GM18505 (cell line): ENCODE results near the gene AQP5.

Experiments
- ATAC-seq: cut with Tn5 transposase; IDR thresholded peaks from one replicate; pipeline ENCODE4 v1.9.1; 2021; ENCODE audit not compliant: unreplicated experiment
- POLR2A ChIP-seq: IDR thresholded peaks from 4 replicates; pipeline ENCODE4 v1.6.1; 2011; ENCODE audit warnings: borderline replicate concordance; ENCODE audit not compliant: insufficient read depth, insufficient read length; ENCODE audit errors: extremely low read depth

The AQP5 gene

DNA sequence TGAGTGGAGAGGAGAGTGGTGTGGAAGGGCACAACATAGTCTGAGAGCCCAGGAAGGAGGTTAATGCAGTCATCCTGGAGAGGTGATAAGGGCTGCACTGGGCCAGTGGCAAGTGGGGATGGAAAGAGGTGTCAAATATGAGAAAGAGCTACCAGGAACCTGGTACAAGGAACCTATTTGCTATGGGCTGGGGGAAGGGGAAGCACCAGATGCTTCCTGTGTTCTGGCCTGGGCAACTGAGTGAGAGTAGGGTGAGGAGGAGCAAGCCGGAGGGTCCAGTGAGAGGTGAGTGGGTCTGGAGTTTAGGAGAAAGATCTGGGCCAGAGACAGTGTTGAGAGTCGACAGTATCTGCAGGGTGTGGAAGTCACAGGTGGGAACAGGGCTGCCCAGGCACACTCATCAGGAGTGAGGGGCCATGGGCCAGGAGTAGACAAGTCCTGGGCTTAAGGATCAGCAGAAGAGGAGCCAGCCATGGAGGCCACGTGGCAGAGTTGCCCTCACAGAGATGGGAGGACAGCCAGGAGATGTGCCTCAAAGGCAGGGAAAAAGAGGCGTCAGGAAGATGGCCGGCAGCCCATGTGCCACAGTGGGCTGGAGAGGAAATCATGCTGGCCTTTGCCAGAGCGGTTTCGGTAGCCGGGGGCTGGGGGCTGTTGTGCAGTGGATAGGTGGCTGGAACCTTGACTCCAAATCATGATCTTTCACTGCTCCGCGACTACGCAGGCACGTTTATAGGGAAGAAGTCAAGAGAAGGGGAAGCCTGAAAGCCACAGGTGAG, 8.2 kb downstream of the AQP5 start:
- no peak for ATAC-seq
- no peak for TF ChIP-seq POLR2A

DNA sequence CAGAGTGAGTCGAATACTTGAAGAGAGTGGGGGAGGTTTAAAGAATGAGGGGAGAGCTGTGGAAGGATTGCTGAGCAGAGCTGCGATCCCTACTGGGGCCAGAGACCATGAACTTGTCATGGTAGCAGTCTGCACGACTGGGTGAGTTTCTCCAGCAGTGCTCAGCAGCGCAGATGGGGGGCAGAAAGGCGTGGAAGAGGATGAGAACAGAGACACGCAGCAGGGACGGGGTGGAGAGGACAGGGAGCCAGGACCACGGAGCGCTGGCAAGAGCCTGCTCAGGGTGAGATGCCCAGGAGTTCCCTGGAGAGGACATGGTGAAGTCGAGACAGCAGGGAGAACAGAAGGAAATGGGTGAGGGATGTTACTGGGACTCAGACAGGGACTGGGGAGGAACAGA, 9.0 kb downstream of the AQP5 start:
- no peak for ATAC-seq
- TF ChIP-seq POLR2A = no peak

- no peak for TF ChIP-seq POLR2A
- ATAC-seq = no peak
These were observed 9.5 kb downstream of the AQP5 start for GRCh38 chr12:49971141-49971540.

DNA sequence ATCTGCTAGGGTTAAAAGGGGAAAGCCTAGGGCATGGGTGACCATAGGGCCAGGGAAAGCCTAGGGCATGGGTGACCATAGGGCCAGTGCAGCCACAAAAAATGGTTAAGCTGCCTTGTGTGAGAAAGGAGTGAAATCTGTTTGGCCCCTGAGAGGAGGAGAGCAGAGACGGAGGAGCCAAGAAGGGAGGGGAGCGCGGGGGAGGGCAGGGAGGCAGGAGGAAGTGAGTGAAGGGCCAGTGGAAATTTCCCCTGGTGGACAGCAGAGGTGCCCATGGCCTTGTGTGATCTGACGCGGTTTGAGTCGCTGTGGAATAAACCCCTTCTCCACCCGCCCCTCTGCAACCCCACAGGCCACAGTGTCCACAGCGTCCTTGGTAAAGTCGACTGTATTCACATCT, 10.5 kb downstream of the AQP5 start:
- no peak for ATAC-seq
- no peak for TF ChIP-seq POLR2A

- no peak for TF ChIP-seq POLR2A
- ATAC-seq = no peak
These were observed 11.1 kb downstream of the AQP5 start, which contains the start of gene AQP6 for GRCh38 chr12:49972641-49973360. AQP6 (plus strand) TSS chr12:49972947; CDS start chr12:49973174, 227 bp downstream.

- no peak for ATAC-seq
These were observed 11.7 kb downstream of the AQP5 start for GRCh38 chr12:49973361-49973830.

GRCh38 chr12:49974231-49974675, 12.6 kb downstream of the AQP5 start:
- TF ChIP-seq POLR2A = no peak
- ATAC-seq = no peak

More at GRCh38 chr12:49973361-49973830, 11.7 kb downstream of the AQP5 start:
- no peak for TF ChIP-seq POLR2A

DNA sequence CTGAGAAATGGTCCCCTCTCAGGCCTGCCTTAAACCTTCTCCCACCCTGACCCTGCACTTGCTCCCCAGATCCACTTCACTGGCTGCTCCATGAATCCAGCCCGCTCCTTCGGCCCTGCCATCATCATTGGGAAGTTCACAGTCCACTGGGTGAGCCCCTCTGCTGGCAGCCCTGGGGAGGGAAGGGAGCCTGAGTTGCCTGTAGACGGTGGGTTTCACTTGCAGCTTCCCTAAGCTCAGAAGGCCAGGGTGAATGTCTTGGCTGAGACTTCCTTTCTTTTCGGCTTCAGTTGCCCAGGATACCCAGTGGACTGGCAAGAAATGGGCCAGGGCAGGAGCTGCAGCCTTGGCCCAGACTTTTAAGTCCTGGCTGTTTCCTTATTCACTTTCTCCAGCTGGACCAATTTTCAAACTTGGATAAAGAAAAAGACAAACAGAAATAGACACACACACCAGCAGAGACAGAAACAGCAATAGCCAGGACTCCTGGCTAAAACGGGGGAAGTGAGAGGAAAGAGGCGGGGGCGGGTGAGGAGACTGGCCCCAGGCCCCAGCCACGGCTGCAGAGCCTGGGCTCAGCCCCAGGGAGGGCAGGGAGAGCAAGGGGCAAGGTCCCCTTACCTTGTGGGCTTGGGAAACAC, 13.1 kb downstream of the AQP5 start:
- no peak for TF ChIP-seq POLR2A
- no peak for ATAC-seq

DNA sequence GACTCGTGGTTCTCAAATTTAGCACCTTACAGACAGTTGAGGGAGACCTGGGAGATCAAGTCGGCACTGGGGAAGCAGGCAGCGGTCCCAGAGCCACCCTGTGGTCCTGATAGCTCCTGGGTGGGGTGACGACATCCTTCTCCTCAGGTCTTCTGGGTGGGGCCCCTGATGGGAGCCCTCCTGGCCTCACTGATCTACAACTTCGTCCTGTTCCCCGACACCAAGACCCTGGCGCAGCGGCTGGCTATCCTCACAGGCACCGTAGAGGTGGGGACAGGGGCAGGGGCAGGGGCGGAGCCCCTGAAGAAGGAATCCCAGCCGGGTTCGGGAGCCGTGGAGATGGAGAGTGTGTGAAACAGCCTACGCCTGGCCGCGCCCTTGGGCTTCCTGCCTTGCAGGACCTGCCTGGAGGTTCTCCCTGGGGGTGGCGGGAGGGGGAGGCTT, 13.7 kb downstream of the AQP5 start:
- TF ChIP-seq POLR2A = no peak
- no peak for ATAC-seq

GRCh38 chr12:49976557-49976956, 14.9 kb downstream of the AQP5 start:
- TF ChIP-seq POLR2A = no peak
- no peak for ATAC-seq

DNA sequence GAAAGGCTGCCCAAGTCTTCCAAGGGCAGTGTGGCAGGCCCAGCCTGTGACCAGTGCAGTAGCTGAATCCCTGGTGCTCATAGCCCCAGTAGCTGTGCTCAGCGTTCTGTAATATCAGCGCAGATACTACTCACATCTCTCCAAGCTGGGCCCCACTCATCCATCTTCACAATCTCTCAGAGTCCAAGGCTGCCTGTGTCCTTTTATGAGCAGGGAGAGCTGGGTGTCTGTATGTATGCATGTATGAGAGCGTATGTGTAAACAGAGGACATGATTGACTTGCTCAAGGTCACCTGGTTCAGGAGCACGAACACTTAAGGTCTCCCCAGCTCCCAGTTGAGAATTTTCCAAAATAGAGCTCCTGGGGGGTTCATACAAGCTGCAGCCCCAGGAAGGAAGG, 16.5 kb downstream of the AQP5 start:
- no peak for ATAC-seq
- no peak for TF ChIP-seq POLR2A

GRCh38 chr12:49979016-49979586, 17.4 kb downstream of the AQP5 start:
- no peak for ATAC-seq
- no peak for TF ChIP-seq POLR2A

- no peak for ATAC-seq
- TF ChIP-seq POLR2A = no peak
These were observed 18.1 kb downstream of the AQP5 start for GRCh38 chr12:49979791-49980190.

GRCh38 chr12:49980501-49981349, 19.1 kb downstream of the AQP5 start:
- TF ChIP-seq POLR2A = no peak
- no peak for ATAC-seq
